Measurements from ENCODE around the gene UBALD2.

DNA sequence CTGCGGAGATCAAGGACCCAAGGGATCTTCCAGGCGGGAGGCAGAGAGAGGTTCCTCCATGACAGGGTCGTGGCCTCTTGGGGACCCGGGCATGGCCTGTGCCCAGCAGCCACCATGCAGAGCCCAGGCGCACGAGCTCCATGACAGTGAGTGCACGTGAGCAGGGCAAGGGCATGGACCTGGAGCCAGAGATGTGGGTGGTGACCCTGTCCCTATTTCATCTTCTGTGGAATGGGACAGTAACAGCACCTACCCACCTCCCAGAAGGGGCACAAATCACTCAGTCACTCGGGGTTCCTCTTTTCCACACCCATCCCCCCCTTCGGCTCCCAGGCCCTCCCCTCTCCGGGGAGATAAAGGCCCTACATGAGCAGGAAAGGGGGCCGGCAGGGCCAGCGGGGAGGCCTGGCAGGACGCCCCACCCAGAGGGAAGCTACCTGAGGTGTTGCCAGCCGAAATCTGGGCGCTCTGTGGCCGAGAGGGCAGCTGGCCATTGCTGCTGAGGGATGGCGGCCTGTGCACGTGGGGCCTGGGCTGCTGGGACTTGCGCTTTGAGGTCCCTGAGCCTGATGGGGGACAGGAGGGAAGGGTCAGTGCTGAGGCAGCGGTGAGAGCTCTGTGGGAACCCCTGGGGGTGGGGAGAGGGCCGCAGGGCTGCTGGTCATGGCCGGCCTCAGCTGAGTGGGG is 10.4 kb downstream of the UBALD2 start:
- TF ChIP-seq, protein P1, sequence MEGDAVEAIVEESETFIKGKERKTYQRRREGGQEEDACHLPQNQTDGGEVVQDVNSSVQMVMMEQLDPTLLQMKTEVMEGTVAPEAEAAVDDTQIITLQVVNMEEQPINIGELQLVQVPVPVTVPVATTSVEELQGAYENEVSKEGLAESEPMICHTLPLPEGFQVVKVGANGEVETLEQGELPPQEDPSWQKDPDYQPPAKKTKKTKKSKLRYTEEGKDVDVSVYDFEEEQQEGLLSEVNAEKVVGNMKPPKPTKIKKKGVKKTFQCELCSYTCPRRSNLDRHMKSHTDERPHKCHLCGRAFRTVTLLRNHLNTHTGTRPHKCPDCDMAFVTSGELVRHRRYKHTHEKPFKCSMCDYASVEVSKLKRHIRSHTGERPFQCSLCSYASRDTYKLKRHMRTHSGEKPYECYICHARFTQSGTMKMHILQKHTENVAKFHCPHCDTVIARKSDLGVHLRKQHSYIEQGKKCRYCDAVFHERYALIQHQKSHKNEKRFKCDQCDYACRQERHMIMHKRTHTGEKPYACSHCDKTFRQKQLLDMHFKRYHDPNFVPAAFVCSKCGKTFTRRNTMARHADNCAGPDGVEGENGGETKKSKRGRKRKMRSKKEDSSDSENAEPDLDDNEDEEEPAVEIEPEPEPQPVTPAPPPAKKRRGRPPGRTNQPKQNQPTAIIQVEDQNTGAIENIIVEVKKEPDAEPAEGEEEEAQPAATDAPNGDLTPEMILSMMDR (IDR thresholded peaks at IDR 0.05) = no peak
- no peak for TF ChIP-seq POLR2AphosphoS5 (IDR thresholded peaks at IDR 0.05)
